Stimulated activated CD4-positive, alpha-beta T cell treated with anti-CD3 and anti-CD28 coated beads, Interleukin-12 subunit alpha, Interleukin-12 subunit beta, amount 100 ng/mL, for 48 hours (primary cell): ENCODE data around the gene LANCL2.
"Not testable (repeated sequence)": the region's sequence is repeated elsewhere in the genome, so short reads cannot be mapped to it uniquely, and the experiment has no call there.

Experiments used
- DNase-seq, 3 donors: peaks; one replicate each; pipeline ENCODE4 v3.0.0-alpha.2; 2020; ENCODE audit warnings: low read depth in 2 of 3, low spot score in 1 of 3

Gene LANCL2

DNA sequence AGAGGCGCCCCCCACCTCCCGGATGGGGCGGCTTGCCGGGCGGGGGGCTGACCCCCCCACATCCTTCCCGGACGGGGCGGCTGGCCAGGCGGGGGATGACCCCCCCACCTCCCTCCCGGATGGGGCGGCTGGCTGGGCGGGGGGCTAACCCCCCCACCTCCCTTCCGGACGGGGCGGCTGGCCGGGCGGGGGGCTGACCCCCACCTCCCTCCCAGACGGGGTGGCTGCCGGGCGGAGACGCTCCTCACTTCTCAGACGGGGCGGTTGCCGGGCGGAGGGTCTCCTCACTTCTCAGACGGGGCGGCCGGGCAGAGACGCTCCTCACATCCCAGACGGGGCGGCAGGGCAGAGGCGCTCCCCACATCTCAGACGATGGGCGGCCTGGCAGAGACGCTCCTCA lies 37.4 kb downstream of the LANCL2 start:
- DNase-seq: not testable (repeated sequence)

DNA sequence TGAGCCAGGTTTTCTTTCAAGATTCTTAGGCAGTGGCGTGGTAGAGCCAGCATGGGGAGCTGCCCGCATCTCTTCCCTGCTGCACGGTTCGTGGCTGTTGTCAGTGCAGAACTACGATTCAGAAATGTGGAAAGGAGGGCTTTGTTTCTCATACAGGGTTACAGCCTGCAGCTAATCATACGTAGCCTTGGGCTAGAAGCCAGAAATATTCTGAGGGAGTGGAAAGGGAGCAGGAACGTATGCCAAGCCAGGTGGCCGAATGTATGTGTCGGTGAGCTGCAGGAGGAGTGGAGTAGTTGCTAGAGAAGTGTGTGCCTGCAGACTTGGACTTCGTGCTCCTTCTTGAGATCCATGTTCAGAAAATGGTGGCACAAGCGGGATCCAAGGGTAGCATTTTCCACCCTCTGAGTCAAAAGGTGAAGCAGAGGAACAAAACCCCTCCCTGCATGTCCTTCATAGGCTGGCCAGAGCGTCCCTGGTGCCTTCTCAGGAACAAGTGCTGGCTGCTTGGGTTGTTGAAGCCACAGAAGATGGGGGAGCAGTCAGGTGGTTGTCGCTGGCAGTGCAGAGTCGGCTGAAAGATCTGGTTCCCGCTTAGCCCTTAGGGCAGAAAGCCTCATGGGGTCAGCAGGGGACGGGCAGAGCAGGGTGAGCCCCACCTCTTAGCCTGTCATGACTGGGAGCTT lies 40.9 kb downstream of the LANCL2 start:
- no peak for DNase-seq

DNA sequence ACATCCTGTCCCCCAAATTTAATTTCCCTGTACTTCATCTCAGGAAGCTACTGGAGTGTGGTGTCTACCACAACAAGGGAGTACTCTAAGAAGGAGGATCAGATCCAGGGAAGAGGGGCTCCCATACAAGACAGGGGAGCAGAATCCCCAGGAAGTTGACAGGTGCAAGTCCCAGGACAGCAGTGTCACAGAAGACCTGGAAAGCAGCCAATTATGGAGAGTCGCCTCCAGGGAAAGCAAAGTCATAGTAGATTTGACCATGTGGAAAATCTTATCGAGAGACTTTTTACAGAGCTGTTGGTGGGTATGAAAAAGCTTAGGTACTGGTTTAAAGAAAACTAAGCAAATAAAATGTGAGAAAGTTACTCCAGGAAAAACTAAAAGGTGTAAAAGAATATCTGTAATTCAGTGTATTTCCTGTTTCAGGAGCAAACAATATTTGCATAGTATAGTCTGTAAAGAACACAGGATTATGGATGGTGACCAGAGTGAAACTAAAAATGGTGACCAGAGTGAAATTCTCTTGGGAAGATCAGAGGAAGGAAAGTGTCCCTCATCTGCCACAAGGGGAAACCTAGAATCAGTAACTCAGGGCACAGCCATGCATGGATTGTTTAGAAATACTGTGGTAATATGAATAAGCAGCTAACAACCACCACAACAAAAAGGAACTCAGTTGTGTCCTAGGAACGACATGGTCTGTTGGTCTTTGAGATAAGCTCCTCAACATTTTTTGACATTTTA lies 44.5 kb downstream of the LANCL2 start:
- DNase-seq: no peak

DNA sequence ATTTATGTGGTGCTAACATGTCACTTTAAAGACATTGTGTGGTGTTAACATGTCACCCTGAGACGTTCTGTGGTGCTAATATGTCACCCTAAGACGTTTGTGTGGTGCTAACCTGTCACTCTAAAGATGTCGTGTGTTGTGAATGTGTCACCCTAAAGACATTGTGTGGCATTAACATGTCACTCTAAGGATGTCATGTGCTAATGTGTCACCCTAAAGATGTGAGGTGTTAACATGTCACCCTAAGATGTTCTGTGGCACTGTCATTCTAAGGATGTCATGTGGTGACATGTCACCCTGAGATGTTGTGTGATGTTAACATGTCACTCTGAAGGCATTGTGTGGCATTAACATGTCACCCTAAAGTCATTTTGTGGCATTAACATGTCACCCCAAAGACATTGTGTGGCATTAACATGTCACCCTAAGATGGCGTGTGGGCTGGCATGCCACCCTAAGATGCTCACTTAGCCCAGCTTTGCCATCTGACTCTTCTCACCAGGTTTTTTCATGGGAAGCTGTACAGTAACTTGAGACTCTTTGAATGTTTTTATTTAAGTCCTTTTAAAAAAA lies 45.6 kb downstream of the LANCL2 start:
- no peak for DNase-seq

DNA sequence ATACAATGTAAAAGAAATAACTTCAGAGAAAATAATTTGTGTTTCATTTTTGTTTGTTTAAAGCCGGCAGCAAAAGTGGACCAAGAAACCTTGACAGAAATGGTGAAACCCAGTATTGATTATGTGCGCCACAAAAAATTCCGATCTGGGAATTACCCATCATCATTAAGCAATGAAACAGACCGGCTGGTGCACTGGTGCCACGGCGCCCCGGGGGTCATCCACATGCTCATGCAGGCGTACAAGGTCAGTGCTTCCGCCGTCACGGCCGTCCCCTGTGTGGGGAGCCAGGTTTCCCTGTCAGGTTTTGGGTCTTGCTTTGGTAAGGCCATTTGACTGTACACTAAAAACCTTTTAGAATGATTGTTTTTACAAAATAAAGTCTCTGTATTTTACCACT lies 46.7 kb downstream of the LANCL2 start:
- DNase-seq: no peak

DNA sequence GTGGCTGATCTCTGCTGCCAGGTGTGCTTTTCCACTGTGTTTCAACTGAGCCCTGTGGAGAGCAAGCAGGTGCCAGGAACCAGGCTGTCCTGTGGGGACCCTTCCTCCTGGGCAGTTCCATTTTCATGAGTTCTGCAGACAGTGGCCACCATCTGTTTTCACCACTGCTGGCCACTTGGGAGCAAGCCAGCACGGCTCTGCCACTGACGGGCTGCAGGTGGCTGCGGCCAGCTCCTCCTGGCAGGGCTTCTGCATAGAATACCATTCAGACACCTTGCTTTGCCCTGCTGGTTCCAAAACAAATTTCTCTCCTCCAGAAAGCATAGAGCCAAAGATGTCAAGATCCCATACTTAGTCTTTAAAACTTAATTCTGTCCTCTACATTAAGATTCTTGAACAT lies 48.3 kb downstream of the LANCL2 start:
- DNase-seq: no peak

DNA sequence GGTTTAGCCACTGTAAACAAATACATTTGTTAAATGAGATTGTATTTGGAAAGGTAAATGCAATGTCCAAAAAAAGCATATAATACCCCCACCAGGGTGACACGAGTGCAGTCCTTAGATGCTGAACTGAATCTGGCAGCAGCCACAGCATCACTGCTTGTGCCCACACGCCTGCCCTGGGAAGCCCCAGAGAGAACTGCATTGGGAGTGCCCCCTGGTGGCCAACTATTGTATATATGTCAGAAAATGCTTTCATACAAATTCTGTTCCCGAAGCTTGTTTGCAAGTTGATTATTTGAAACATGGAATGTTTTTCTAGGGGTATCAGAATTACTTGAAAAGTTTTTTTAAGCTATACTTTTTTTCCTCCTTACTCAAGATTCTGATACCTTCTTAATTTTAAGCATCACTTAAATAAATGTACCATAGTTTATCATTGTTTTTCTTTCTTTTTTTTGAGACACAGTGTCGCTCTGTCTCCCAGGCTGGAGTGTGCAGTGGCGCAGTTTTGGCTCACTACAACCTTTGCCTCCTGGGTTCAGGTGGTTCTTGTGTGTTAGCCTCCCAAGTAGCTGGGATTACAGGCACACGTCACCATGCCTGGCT lies 50.1 kb downstream of the LANCL2 start:
- peak; percentile 63 to 85 (median 73) for DNase-seq

DNA sequence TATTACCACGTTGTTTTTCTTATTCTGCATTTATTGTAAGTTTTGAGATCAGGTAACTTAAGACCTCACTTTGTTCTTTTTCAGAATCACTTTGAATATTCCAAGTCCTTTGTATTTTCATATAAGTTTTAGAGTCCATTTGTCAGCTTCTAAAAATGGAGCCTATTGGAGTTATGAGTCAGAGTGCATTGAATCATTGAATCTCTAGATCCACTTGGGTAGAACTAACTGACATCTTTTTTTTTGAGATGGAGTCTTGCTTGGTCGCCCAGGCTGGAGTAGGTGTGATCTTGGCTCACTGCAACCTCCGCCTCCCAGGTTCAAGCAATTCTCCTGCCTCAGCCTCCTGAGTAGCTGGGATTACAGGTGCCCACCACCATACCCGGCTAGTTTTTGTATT lies 52.3 kb downstream of the LANCL2 start:
- DNase-seq: not testable (repeated sequence)

DNA sequence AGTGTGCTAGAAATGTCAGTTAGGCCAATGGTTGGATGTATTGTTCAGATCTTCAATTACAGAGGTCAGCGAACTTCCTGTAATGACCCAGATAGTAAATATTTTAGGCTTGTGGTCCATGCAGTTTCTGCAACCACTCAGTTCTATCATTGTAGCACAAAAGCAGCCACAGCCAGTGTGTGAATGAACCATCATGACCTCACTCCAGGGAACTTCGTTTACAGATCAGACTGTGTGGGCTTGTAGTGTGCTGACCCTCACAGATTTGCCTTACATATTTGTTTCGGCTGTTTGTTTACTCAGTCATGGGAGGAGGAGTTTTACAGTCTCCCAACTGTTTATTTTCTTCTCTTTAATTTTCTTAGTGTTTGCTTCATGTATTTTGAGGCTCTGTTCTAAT lies 55.4 kb downstream of the LANCL2 start:
- DNase-seq: no peak

DNA sequence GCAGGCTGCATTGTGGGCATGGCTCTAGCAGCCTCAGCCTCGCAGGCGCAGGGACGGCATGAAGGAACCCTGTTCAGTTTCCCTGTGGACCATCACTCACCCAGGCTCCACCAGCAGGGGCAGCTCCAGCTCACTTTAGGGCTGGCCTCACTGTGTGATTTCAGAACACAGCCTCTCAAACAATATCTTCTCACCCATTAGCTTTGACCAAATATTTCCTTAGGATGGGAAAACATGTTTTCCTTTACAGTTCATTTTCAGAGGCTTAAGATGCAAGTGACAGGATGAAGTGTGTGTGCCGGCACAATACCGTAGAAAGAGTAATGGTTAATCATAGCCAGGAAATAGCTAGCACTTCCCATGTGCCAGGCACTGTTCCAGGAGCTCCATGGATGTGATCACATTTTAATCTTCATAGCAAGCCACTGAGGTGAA lies 58.2 kb downstream of the LANCL2 start:
- DNase-seq: no peak

DNA sequence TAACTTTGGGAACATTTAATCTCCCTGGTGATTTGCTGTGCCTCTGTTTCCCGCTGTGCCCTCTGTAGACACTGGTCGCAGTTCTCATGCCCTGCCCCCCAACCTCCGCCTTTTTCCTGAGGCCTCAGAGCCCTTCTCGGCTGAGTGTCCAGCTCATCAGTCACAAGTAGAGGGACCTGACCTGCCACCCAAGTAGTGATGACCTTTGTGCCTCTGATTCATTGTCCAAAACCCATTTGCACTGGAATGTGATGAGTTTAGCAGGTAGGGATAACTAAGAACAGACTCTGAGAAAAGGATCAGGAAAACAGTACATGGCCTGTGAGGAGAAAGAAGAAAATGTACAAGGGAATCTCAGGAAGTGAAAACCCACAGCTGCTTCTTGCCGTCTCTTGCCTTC lies 58.8 kb downstream of the LANCL2 start:
- DNase-seq: no peak

DNA sequence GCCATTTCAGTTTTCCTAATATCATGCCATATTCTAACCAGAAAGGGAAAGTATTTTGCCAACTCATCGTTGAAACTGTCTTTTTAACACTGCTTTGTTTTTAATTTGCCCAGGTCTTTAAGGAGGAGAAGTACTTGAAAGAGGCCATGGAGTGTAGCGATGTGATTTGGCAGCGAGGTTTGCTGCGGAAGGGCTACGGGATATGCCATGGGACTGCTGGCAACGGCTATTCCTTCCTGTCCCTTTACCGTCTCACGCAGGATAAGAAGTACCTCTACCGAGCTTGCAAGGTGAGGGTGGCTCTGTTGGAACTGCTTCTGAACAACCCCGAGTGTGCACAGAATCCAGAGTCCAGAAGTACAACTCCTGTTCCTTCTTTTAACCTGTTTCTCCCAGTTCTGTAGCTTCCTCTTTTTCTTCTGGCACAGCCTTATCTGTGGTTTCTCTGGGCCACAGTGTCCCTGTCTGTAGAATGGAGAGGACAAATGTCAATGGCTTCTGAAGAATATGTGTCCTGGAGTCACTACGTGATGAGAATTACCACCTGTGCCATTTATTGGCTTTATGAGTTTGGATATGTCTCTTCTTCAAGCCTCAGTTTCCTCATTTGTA lies 60.1 kb downstream of the LANCL2 start:
- no peak for DNase-seq

DNA sequence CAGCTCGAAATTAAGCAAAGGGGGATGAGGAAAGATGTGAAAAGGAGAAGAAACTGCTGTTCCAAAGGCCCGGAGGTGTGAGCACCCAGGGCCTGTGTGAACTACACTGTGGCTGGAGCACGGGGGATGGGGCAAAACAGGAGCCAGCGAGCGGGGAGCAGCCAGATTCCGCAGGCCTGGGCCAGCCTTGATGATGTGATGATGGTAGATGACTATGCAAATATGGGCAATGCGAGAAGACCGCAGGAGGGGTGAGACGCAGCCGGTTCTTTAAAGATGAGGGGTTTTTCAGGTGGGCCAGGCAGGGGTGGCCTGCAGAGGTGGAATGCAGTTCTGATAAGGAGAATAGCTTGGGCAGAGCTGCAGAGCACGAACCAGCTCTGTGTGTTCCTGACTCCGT lies 61.5 kb downstream of the LANCL2 start:
- DNase-seq: no peak

DNA sequence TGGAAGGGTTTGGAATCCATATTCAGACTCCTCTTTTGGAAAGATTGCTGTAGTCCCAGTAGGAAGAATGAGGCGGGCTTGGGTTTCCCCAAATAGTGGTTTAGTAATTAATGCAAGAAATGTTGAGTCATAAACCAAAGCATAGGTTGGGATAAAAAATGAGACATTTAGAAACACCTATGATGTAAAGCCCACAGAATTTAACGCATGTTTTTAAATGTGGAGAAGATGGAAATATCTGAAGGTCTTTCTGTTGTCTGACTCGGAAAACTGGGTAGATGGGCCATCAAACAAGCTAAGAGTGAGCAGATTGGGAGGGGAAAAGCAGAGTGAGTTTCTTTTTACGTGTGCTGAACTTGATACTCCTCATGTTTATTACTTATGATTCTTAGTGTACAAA lies 62.2 kb downstream of the LANCL2 start:
- DNase-seq: no peak

DNA sequence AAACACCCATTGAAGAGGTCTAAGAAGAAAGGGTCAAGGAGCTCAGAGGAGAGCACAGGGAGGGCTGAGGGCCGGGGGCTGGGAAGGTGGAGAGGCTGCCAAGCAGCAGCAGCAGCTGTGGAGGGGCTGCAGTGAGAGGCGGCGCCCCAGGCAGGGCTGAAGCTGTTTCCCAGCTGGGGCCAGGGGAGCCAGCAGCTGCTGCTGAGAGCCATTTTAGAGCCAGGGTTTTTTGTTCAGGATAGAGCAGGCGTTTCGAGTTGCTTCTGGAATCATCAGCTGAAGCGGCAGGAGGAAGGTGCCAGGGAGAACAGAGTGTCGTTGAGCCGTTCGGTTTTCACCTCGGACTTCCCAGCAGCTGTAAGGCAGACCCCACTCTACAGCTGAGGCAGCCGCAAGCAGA lies 62.7 kb downstream of the LANCL2 start:
- no peak for DNase-seq

DNA sequence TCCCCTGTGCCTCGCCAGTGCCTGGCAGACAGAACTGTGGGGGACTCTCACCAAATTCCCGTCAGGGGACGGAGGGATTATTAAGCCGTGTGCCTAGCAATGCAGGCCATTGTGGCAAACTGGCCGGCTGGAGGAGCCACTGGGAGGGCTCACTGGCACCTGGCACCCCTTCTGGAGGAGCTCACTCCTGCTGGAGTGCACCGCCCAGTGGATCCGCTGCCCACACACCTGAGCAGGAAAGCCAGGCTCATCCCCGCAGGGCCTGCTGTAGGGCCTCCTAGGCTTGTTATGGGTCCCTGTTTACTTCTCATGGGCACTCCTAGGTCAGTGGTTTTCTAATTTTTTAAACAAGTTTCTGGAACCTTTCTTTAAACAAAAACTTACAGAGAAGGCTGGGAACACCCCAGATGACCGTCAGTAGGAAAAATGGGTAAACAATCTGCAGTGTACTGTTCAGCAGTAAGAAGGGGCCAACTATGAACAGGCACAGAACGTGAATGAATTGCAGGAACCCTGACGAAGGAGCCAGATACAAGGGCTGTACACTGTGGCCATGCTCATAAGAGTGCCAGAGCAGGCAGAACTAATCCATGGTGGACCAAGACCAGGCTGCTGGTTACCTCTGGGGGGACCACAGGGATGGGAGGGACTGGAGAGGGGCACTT lies 64.8 kb downstream of the LANCL2 start:
- no peak for DNase-seq

DNA sequence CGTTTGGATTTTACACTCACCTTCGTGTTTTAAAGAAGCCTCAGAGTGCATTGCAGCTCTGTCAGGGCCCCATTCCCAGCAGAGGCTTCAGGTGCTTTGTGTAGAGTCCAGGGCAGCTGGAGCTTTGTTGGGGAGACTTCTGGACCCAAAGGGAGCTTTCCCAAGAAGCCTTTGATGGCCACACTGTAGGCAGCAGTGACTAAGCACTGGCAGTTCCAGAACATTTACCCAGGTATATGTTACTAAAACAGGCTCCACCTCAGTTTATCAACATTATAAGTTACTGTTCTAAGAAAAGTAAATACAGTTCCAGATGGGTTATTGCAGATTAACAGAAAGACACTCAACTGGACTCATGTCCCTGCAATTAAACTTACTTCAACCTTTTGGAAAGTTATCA lies 66.8 kb downstream of the LANCL2 start:
- no peak for DNase-seq

DNA sequence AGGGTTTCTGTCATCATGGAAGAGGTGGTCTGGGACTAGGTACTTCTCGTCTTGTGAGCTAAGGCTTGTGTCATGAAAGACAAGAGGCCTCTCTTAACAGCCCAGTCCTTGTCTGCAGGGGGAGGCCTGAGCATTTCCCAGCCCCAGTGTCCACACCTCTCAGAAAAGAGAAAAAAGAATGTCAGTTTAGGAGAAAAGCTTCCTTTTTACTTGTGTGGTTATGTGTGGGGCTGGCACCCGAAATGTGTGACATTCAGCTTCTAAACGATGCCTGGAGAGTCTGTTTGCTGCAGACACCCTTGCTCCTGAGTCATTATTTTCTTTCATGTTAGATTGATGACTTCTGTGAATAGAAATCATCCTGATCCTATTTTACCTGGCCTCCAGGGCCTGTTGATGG lies 67.4 kb downstream of the LANCL2 start:
- DNase-seq: no peak

DNA sequence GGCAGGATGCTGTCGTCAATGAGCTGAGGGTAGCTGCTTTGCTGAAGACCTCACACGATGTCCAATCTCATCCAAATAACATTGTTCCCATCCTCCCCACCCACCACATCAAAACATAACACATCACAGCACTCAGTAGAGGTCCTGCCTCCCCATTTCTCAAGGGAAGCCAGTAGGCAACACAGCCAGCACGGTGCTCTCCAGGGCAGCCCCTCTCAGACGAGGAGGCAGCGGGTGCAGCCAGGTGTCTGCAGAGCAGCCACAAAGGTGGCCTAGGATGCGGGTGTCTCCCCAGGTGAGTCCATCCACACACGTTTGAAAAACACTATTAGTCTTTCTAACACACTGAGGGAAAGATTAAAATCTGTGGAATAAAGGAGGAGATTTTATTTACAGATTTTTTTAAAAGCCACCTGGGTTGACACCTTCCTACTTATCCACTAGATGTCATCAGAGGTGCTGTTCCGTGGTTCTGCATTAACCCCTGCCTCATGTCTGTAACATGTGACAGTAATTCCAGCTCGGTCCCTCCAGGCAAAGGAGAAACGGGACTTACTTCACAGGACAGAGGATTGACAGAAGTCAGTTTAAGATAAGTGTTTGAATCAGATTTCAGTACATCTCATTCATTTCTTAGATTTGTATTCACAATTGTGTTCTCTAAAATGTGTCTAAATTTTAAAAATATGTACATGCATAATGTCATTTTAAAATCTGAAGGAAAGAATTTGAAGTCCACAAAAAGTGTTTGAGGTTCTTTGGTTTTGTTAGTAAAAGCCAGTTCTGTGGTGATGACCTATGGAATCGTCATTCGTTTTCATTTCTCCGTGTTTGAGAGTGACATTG lies 68.0 kb downstream of the LANCL2 start:
- no peak for DNase-seq

DNA sequence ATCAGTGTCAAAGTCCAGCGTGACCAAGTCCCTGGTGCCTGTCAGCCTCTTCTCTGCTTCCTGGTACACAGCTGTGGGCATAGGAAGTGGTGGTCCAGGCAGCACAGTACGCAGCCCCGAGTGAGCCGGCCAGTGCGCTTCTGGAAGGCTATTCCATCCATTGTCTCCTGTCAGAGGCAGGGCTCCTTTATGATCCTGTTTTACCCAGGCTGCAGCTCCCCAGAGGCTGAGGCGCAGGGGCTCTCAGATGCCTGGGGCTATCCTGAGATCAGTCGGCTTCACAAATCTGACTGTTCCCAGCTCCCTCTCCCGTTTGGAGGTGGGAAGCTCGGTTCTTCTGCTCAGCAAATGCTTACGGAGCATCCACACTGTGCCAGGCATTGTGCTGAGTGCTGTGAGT lies 70.3 kb downstream of the LANCL2 start:
- no peak for DNase-seq
